HepG2 (cell line): ENCODE measurements around the gene TSC22D3. TPM values are rescaled to one million over a fixed set of nuclear protein-coding genes. Genes with fewer than 3 reads are reported as not detected.

Source experiments
- ATAC-seq: fragments of 200-7000 bp; cut with Tn5 transposase; 3 replicates; pipeline ENCODE4 v1.9.1; 2020; ENCODE audit warnings: mild to moderate bottlenecking, moderate library complexity
- BruUV-seq: library from RNA; stranded (reverse); fragments of 400-500 nt; replicated peaks from 2 replicates; lab custom pipeline; 2021; lab: Mats Ljungman, UMichigan
- CTCF ChIA-PET: fragments of 300-600 bp; formaldehyde crosslinking; extraction: SDS; loops from one replicate; lab custom pipeline; 2021; ENCODE audit warnings: low total read pairs, inconsistent platforms, low intra/inter-chr PET ratio; lab: Yijun Ruan, JAX
- POLR2A ChIA-PET: fragments of 350-600 bp; sonication (Branson Sonifier 250); formaldehyde crosslinking; loops from one replicate; lab custom pipeline; 2020; ENCODE audit warnings: antibody characterized with exemption, inconsistent platforms; lab: Yijun Ruan, JAX
- DNase-seq: peaks from one replicate; pipeline ENCODE4 v3.0.0-alpha.2; 2015; ENCODE audit warnings: low spot score
- FAIRE-seq: peaks from 3 replicates; lab custom pipeline; 2011; peaks lifted over from hg19 to GRCh38; lab: Jason Lieb, UNC
- H2AFZ ChIP-seq: one replicate; pipeline ENCODE4 v1.6.1; 2011; ENCODE audit warnings: low read length, inconsistent platforms
- H3K27ac ChIP-seq: fragments of 300-600 bp; 3 replicates; pipeline ENCODE4 v1.8.0; 2011; ENCODE audit warnings: mixed run types, mild to moderate bottlenecking, mixed read lengths, low read length, inconsistent platforms; ENCODE audit not compliant: insufficient read depth; ENCODE audit errors: extremely low read length
- H3K27me3 ChIP-seq, 2 experiments: fragments of 200-600 bp in 1 of 2; 2 replicates in 1 of 2; 3 replicates in 1 of 2; pipeline versions ENCODE4 v1.6.0 to v1.8.0; 2011; ENCODE audit warnings: low read length in 2 of 2, mild to moderate bottlenecking in 2 of 2, moderate library complexity in 2 of 2, inconsistent platforms in 1 of 2; ENCODE audit not compliant: insufficient read depth in 2 of 2, control insufficient read depth in 1 of 2
- H3K36me3 ChIP-seq, 2 experiments: fragments of 200-600 bp in 1 of 2; replicated peaks in 1 of 2; 2 replicates in 1 of 2; 3 replicates in 1 of 2; pipeline versions ENCODE4 v1.5.1 to v1.8.0; 2011; ENCODE audit warnings: low read length in 2 of 2, inconsistent platforms in 1 of 2; ENCODE audit not compliant: insufficient read depth in 2 of 2, control insufficient read depth in 1 of 2
- H3K4me1 ChIP-seq: 2 replicates; pipeline ENCODE4 v1.5.1; 2012; ENCODE audit warnings: low read length, inconsistent platforms; ENCODE audit not compliant: insufficient read depth
- H3K4me2 ChIP-seq: 2 replicates; pipeline ENCODE4 v1.6.0; 2011; ENCODE audit warnings: low read depth, low read length, inconsistent platforms
- H3K4me3 ChIP-seq, 3 experiments: fragments of 200-600 bp in 1 of 3; sonication (generic), shearing (Covaris generic) in 1 of 3; replicated peaks in 1 of 3; 2 replicates each; pipeline ENCODE4 v1.5.1; 2011 to 2016; ENCODE audit warnings: low read length in 3 of 3, inconsistent platforms in 2 of 3, low read depth in 2 of 3, mild to moderate bottlenecking in 2 of 3, control low read depth in 1 of 3, mixed read lengths in 1 of 3; ENCODE audit not compliant: insufficient read depth in 1 of 3
- H3K79me2 ChIP-seq: one replicate; pipeline ENCODE4 v1.6.1; 2011; ENCODE audit warnings: low read length, inconsistent platforms; ENCODE audit not compliant: insufficient read depth
- H3K9ac ChIP-seq: 2 replicates; pipeline ENCODE4 v1.6.0; 2011; ENCODE audit warnings: mild to moderate bottlenecking, low read depth, low read length, inconsistent platforms; ENCODE audit not compliant: insufficient read depth
- H3K9me3 ChIP-seq: 2 replicates; pipeline ENCODE4 v1.5.1; 2012; ENCODE audit warnings: mild to moderate bottlenecking, low read length
- H4K20me1 ChIP-seq: 2 replicates; pipeline ENCODE4 v1.6.0; 2011; ENCODE audit warnings: inconsistent platforms, mild to moderate bottlenecking, low read length, moderate library complexity; ENCODE audit not compliant: insufficient read depth
- GATA4 ChIP-seq: sonication (generic); IDR thresholded peaks from 2 replicates; pipeline ENCODE4 v1.6.1; 2016; ENCODE audit warnings: antibody characterized with exemption, low read depth, borderline replicate concordance
- HNF4G ChIP-seq, 2 experiments: sonication (generic) in 1 of 2; formaldehyde crosslinking in 1 of 2; IDR thresholded peaks; 2 replicates each; pipeline versions ENCODE4 v1.4.0 to v1.6.1; 2011 to 2020; ENCODE audit warnings: borderline replicate concordance in 2 of 2, low read depth in 2 of 2, mild to moderate bottlenecking in 2 of 2, low read length in 1 of 2, missing genetic modification reagents in 1 of 2, moderate library complexity in 1 of 2
- NRL ChIP-seq: sonication (generic); formaldehyde crosslinking; IDR thresholded peaks from 2 replicates; pipeline ENCODE4 v1.5.0; 2020; ENCODE audit warnings: missing genetic modification reagents, mild to moderate bottlenecking, moderate library complexity, borderline replicate concordance
- SAFB2 ChIP-seq: sonication (generic); formaldehyde crosslinking; IDR thresholded peaks from 2 replicates; pipeline ENCODE4 v1.5.1; 2020; ENCODE audit warnings: missing genetic modification reagents, low read depth, mild to moderate bottlenecking, borderline replicate concordance
- SP2 ChIP-seq: sonication (generic); formaldehyde crosslinking; IDR thresholded peaks from 2 replicates; pipeline ENCODE4 v1.5.1; 2020; ENCODE audit warnings: mild to moderate bottlenecking, missing genetic modification reagents
- TARDBP ChIP-seq: sonication (generic); formaldehyde crosslinking; IDR thresholded peaks from 2 replicates; pipeline ENCODE4 v1.8.0; 2022; ENCODE audit warnings: mild to moderate bottlenecking, missing genetic modification reagents
- TBP ChIP-seq: sonication (generic); formaldehyde crosslinking; IDR thresholded peaks from 2 replicates; pipeline ENCODE4 v1.5.0; 2020; ENCODE audit warnings: missing genetic modification reagents
- TFE3 ChIP-seq: IDR thresholded peaks from 2 replicates; pipeline ENCODE4 v1.6.1; 2016
- ZC3H13 ChIP-seq: sonication (generic); formaldehyde crosslinking; IDR thresholded peaks from 2 replicates; pipeline ENCODE4 v1.8.1; 2023; ENCODE audit warnings: mild to moderate bottlenecking, missing genetic modification reagents, moderate library complexity
- ZNF652 ChIP-seq: IDR thresholded peaks from 2 replicates; pipeline ENCODE4 v1.6.1; 2016; ENCODE audit warnings: low read depth, borderline replicate concordance
- WGBS: methylation state at CpG from one replicate; pipeline ENCODE4 v1.1.6; 2017; ENCODE audit warnings: low lambda C conversion rate; 5-methylcytosine and 5-hydroxymethylcytosine counted together
- in situ Hi-C: cut with HindIII; loops from 2 replicates; pipeline ENCODE4 v1.10.0; 2017; ENCODE audit warnings: low pct_unique_long_range_greater_than_20kb; ENCODE audit not compliant: extremely low pct_ligation_motif_present
- intact Hi-C: fragments of 100-400 bp; cut with micrococcal nuclease; formaldehyde crosslinking; loops from one replicate; pipeline ENCODE4 v1.10.0; 2022; ENCODE audit not compliant: unreplicated experiment
- polyA plus RNA-seq, 8 experiments: library from polyadenylated mRNA; depleted of rRNA in 3 of 8; stranded (reverse) in 7 of 8; unstranded in 1 of 8; fragments of >200 nt; fragmentation: Illumina TruSeq in 4 of 8; extraction: Trizol in 4 of 8; gene quantifications; 2 replicates each; pipeline versions ENCODE4 v1.2.1 to v1.2.3, GENCODE V29; 2011 to 2016; ENCODE audit warnings: low read depth in 4 of 8, missing spikeins in 1 of 8, mixed read lengths in 1 of 8; ENCODE audit not compliant: insufficient read depth in 1 of 8
- total RNA-seq, 5 experiments: library from RNA; depleted of rRNA; stranded (reverse); fragments of >200 nt; fragmentation: Illumina TruSeq; extraction: Trizol; gene quantifications; 2 replicates each; pipeline ENCODE4 v1.2.3, GENCODE V29; 2016; ENCODE audit warnings: low read depth in 1 of 5

The TSC22D3 gene
- total and polyA plus RNA-seq, 2 of the 13 experiments (the other 11 are each of a cell fraction or from before 2014, with no cell fraction given), result 0.82 to 1.5 TPM

- WGBS, result 83% methylated on average over 1 of the region's 1 CpG
- H3K4me2 ChIP-seq, result no peak overlapping the region
- no peak overlapping the region for H3K27ac ChIP-seq
- no peak overlapping the region for H3K9ac ChIP-seq
- H3K27me3 ChIP-seq, result peaks cover 0 to 3% of the 10 kb centered on the region in 2 experiments; a peak in 2 of 5 replicates
- DNase-seq (no peak), ATAC-seq (no peak), FAIRE-seq (no peak)
- POLR2A ChIA-PET, result no interaction called here
- H3K4me1 ChIP-seq, result no peaks in the 10 kb centered on the region
- TF ChIP-seq SAFB2 (CRISPR knock-in tag), result no peak
- no peak for TF ChIP-seq NRL (CRISPR knock-in tag)
- no peak for TF ChIP-seq ZC3H13 (CRISPR knock-in tag)
- no peak for TF ChIP-seq HNF4G (IDR thresholded peaks at IDR 0.05; ENCODE audit: borderline replicate concordance, low read depth, low read length)
- no peak for TF ChIP-seq HNF4G (CRISPR knock-in tag; IDR thresholded peaks at IDR 0.05; ENCODE audit: borderline replicate concordance, low read depth)
- TF ChIP-seq TARDBP (CRISPR knock-in tag), result no peak
- TF ChIP-seq TFE3 (CRISPR knock-in tag), result no peak
- TF ChIP-seq GATA4, result no peak
- TF ChIP-seq TBP, result no peak
- no peak for TF ChIP-seq SP2 (CRISPR knock-in tag)
- no peak for TF ChIP-seq ZNF652 (CRISPR knock-in tag)
- no peaks in the 10 kb centered on the region for H3K79me2 ChIP-seq
- no peak overlapping the region for H3K4me3 ChIP-seq
- no peaks in the 10 kb centered on the region for H4K20me1 ChIP-seq
- in situ Hi-C loops, result no loop called here
- CTCF ChIA-PET, result no interaction called here
- no peak overlapping the region for H2AFZ ChIP-seq
- intact Hi-C loops, result no loop called here
- no peaks in the 10 kb centered on the region for H3K9me3 ChIP-seq
- H3K36me3 ChIP-seq, result no peaks in the 10 kb centered on the region
- no TSS peak for BruUV-seq
Observed at GRCh38 chrX:107675365-107675654, 100.3 kb downstream of the TSC22D3 start.
